IPS-15b (cell line): ENCODE measurements around the gene NELFCD.

Experiments used
- H3K27me3 ChIP-seq: one replicate; pipeline ENCODE4 v1.6.1; 2013; ENCODE audit warnings: low read length; ENCODE audit not compliant: control insufficient read depth, insufficient read depth
- H3K36me3 ChIP-seq: one replicate; pipeline ENCODE4 v1.6.1; 2013; ENCODE audit warnings: low read length; ENCODE audit not compliant: control insufficient read depth, insufficient read depth
- H3K4me1 ChIP-seq: one replicate; pipeline ENCODE4 v1.6.1; 2013; ENCODE audit warnings: mild to moderate bottlenecking, low read length; ENCODE audit not compliant: control insufficient read depth, insufficient read depth
- H3K4me3 ChIP-seq: one replicate; pipeline ENCODE4 v1.5.1; 2013; ENCODE audit warnings: low read depth, low read length
- H3K9ac ChIP-seq: one replicate; pipeline ENCODE4 v1.6.1; 2013; ENCODE audit warnings: low read depth, mild to moderate bottlenecking, low read length
- H3K9me3 ChIP-seq: one replicate; pipeline ENCODE4 v1.6.1; 2013; ENCODE audit warnings: mild to moderate bottlenecking, low read length; ENCODE audit not compliant: control insufficient read depth, insufficient read depth

NELFCD gene

GRCh38 chr20:59015411-59015810, 34.4 kb downstream of the NELFCD start:
- no peaks in the 10 kb centered on the region for H3K36me3 ChIP-seq
- no peaks in the 10 kb centered on the region for H3K9me3 ChIP-seq
- H3K4me3 ChIP-seq = no peak overlapping the region
- H3K9ac ChIP-seq = no peak overlapping the region
- H3K4me1 ChIP-seq = no peaks in the 10 kb centered on the region
- peaks cover 5% of the 10 kb centered on the region for H3K27me3 ChIP-seq

DNA sequence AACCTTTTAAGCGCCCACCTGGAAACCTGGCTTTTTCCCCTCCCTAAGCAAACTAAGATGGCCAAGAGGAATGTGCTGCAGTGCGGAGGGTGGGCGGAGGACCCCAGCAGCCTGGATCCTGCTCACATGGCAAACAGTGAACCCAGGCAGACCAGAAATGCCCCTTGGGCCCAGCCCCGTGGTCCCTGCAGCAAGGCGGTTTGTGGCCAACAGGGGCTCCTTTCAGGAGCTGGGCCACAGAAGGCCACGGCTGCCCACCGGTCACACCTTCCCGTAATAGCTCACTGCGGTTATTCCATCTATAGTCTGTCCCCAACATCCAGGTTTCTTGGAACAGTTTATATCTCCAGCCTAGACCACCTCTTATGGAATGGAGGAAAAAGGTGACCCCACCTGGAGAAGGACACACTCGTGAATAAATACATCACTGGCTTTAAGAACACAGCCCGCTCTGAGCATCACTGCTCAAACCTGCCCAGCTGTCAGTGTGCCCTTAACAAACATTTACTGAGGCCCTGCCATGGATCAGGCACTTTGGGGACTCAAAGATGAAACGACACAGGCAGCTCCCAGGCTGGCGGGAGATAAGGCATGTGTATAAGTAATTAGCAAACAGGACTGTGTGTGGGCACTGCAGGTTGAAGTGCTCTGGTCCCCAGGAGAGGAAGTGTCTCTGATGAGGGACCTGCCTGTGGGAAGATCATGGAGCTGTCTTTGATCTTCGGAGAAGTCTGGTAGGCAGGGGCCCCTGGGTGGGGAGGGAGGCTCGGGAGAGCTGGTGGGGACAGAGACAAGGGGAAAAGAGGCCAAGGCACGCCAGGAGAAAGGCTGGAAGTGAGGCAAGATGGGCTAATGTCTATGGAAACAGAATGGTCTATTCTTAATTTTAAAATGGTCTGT, 35.0 kb downstream of the NELFCD start:
- H3K4me1 ChIP-seq = no peaks in the 10 kb centered on the region
- no peak overlapping the region for H3K9ac ChIP-seq
- H3K36me3 ChIP-seq = no peaks in the 10 kb centered on the region
- no peaks in the 10 kb centered on the region for H3K9me3 ChIP-seq
- H3K4me3 ChIP-seq = no peak overlapping the region
- H3K27me3 ChIP-seq = peaks cover 5% of the 10 kb centered on the region

DNA sequence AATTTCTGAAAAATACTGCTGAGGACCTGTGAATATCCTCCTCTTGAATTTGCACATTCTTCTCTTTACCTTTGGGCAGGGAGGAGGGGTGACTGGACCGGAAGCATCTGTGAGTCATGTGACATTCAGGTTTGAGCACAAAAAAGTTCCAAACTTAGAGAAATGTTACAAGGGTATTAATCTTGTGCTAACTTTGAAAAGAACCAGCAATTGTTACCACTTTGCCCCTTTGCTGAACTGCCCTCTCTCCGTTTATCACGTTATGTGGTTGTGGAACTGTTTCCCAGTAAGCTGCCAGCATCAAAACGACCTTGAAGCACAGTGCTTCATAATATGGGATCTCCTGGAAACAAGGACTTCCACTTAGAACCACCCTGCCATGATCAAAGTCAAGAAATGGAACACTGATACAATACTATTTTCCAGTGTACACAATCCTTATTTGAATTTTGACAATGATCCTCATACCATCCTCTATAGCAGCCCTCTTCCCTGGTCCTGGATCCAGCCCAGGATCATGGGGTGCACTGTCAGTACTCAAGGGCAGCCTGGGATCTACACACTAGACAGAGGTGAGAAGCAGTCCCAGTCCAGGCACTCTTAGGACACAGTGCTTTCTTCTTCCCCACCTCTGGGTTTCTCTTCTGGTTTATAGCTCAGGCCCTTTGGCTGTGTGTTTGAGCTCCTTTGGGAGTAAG, 35.9 kb downstream of the NELFCD start:
- no peaks in the 10 kb centered on the region for H3K9me3 ChIP-seq
- peaks cover 5% of the 10 kb centered on the region for H3K27me3 ChIP-seq
- H3K4me1 ChIP-seq = no peaks in the 10 kb centered on the region
- no peaks in the 10 kb centered on the region for H3K36me3 ChIP-seq
- no peak overlapping the region for H3K4me3 ChIP-seq
- H3K9ac ChIP-seq = no peak overlapping the region

DNA sequence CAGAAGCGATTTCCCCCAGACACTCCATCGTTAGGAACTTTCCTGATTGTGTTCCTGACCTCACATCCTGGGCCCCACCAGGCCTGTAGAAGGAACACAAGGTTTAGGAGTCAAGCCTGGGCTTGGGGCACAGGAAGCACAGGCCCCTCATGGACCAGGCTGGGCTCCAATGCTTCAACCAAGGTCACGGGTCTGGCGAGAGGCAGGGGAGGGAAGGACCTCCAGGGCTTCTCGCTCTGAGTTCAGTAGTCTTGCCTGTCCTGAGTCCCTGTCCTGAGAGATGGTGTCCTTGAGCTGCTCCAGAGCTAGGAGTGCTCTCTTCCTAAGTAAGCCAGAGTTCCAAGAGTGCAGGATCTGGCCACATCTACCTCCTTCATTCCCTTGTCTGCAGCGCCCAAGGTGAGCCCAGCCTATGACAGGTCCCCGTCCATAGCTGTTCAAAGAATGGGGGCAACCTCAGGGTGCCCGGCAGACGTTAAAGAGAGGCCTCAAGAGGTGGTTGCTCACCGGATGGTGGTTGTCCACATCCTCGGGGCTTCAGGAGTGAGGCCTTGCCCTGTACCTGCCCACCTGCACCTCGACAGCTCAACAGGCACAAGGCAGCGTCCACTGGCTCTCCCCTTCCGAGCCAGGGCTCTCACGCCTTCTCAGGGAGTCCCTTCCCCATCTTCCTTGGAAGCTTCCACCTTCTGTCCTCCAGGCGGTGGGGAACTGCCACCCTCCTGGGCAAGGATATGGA, 36.6 kb downstream of the NELFCD start:
- H3K27me3 ChIP-seq = peaks cover 5% of the 10 kb centered on the region
- no peaks in the 10 kb centered on the region for H3K4me1 ChIP-seq
- no peak overlapping the region for H3K4me3 ChIP-seq
- H3K9me3 ChIP-seq = no peaks in the 10 kb centered on the region
- no peaks in the 10 kb centered on the region for H3K36me3 ChIP-seq
- H3K9ac ChIP-seq = no peak overlapping the region

- H3K36me3 ChIP-seq = no peaks in the 10 kb centered on the region
- H3K4me3 ChIP-seq = no peak overlapping the region
- H3K9me3 ChIP-seq = no peaks in the 10 kb centered on the region
- H3K27me3 ChIP-seq = peaks cover 4% of the 10 kb centered on the region
- H3K4me1 ChIP-seq = no peaks in the 10 kb centered on the region
- H3K9ac ChIP-seq = no peak overlapping the region
Measured at GRCh38 chr20:59018817-59019216, 37.8 kb downstream of the NELFCD start.

DNA sequence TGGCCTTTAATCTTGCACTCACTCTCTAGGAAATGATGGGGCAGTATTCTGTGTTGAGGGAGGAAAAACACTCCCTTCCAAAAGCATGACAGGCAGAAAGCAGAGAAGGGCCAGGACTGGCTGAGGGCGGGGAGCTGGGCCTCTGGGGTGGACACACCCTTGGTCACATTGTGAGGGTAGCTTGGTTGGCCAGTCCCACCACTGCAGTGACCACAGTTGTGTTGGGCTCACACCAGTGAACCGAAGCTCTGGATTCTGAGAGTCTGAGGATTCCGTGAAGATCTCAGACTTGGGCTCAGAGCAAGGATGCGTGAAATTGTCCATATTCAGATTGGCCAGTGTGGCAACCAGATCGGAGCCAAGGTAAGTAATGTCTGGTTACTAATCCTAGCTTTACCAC, 38.2 kb downstream of the NELFCD start, which contains the start of gene TUBB1:
TSS of gene TUBB1 (plus strand) at position 213 of the 400 bp plus-strand sequence. CDS start at position 307, 94 bp downstream.
- Histone ChIP-seq H3K36me3 (no peaks in the 10 kb centered on the region), H3K9ac (no peak within 1 kb of the TSS), H3K4me3 (no peak within 1 kb of the TSS), H3K27me3 (peaks cover under 1% of the 10 kb centered on the region), H3K4me1 (no peaks in the 10 kb centered on the region), H3K9me3 (no peaks in the 10 kb centered on the region)

GRCh38 chr20:59020938-59021551, 40.0 kb downstream of the NELFCD start:
- H3K9ac ChIP-seq = no peak overlapping the region

DNA sequence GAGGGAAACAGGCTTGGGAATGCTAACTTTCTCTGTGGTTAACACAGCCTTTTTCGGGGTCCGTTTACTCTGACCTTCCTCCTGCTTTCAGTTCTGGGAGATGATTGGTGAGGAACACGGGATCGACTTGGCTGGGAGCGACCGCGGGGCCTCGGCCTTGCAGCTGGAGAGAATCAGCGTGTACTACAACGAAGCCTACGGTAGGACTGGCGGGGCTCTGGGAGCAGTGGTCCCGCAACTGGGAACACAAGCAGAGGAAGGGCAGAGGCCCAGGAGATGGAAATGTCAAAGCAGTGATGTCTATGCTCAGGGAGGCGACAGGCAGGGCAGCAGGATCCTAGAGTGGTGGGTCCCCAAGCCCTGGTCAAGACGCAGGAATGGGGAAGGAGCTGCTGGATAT, 41.7 kb downstream of the NELFCD start:
- H3K9ac ChIP-seq = no peak overlapping the region
- H3K4me3 ChIP-seq = no peak overlapping the region
- H3K27me3 ChIP-seq = peaks cover 14% of the 10 kb centered on the region
- H3K9me3 ChIP-seq = no peaks in the 10 kb centered on the region
- peaks cover 3% of the 10 kb centered on the region for H3K4me1 ChIP-seq
- H3K36me3 ChIP-seq = no peaks in the 10 kb centered on the region

More at GRCh38 chr20:59020938-59021551, 40.0 kb downstream of the NELFCD start:
- Histone ChIP-seq H3K36me3 (no peaks in the 10 kb centered on the region), H3K4me1 (peaks cover 2% of the 10 kb centered on the region), H3K27me3 (no peaks in the 10 kb centered on the region), H3K9me3 (no peaks in the 10 kb centered on the region), H3K4me3 (no peak overlapping the region)

DNA sequence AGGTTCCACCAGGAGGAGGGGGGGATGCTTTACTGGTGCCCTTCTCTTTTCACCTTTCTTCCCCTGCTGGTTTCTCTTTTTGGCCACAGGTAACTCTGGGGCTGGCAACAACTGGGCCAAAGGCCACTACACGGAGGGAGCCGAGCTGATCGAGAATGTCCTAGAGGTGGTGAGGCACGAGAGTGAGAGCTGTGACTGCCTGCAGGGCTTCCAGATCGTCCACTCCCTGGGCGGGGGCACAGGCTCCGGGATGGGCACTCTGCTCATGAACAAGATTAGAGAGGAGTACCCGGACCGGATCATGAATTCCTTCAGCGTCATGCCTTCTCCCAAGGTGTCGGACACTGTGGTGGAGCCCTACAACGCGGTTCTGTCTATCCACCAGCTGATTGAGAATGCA, 42.6 kb downstream of the NELFCD start:
- peaks cover 3% of the 10 kb centered on the region for H3K4me1 ChIP-seq
- peaks cover 22% of the 10 kb centered on the region for H3K27me3 ChIP-seq
- H3K9me3 ChIP-seq = no peaks in the 10 kb centered on the region
- no peak overlapping the region for H3K4me3 ChIP-seq
- no peaks in the 10 kb centered on the region for H3K36me3 ChIP-seq
- H3K9ac ChIP-seq = no peak overlapping the region

GRCh38 chr20:59024111-59024530, 43.1 kb downstream of the NELFCD start:
- H3K27me3 ChIP-seq = peaks cover 24% of the 10 kb centered on the region
- H3K9ac ChIP-seq = no peak overlapping the region
- no peak overlapping the region for H3K4me3 ChIP-seq
- H3K9me3 ChIP-seq = no peaks in the 10 kb centered on the region
- H3K4me1 ChIP-seq = peaks cover 5% of the 10 kb centered on the region
- H3K36me3 ChIP-seq = no peaks in the 10 kb centered on the region

- H3K4me3 ChIP-seq = no peak overlapping the region
- no peak overlapping the region for H3K9ac ChIP-seq
- H3K4me1 ChIP-seq = peaks cover 8% of the 10 kb centered on the region
- no peaks in the 10 kb centered on the region for H3K9me3 ChIP-seq
- no peaks in the 10 kb centered on the region for H3K36me3 ChIP-seq
- peaks cover 32% of the 10 kb centered on the region for H3K27me3 ChIP-seq
Measured at GRCh38 chr20:59025086-59025485, 44.0 kb downstream of the NELFCD start.
